GM12873 (cell line): ENCODE results near the gene CTTNBP2.

Experiments
- CTCF ChIP-seq: IDR thresholded peaks from 2 replicates; pipeline ENCODE4 v1.5.1; 2012; ENCODE audit warnings: low read depth, mild to moderate bottlenecking, moderate library complexity, low read length, control low read depth; ENCODE audit not compliant: insufficient read depth; ENCODE audit errors: missing control alignments

Gene CTTNBP2

GRCh38 chr7:117902314-117902889, 29.2 kb upstream of the CTTNBP2 start:
- TF ChIP-seq CTCF = no peak

- no peak for TF ChIP-seq CTCF
Observed at GRCh38 chr7:117901089-117901797, 28.0 kb upstream of the CTTNBP2 start.

- no peak for TF ChIP-seq CTCF
Observed at GRCh38 chr7:117896339-117896738, 23.1 kb upstream of the CTTNBP2 start.

- no peak for TF ChIP-seq CTCF
Observed at GRCh38 chr7:117895276-117895675, 22.0 kb upstream of the CTTNBP2 start.

- no peak for TF ChIP-seq CTCF
Observed at GRCh38 chr7:117894037-117894436, 20.8 kb upstream of the CTTNBP2 start.

- TF ChIP-seq CTCF = no peak
Observed at GRCh38 chr7:117892821-117893220, 19.6 kb upstream of the CTTNBP2 start.

GRCh38 chr7:117889611-117890010, 16.4 kb upstream of the CTTNBP2 start:
- no peak for TF ChIP-seq CTCF
